ENCODE results near the gene LRMDA. TPM values are rescaled to one million over a fixed set of nuclear protein-coding genes. Genes with fewer than 3 reads are reported as not detected.

The LRMDA gene
- total RNA-seq, 4 donors from 2014 or later = 0.76 to 6.4 (median 1.3) TPM

GRCh38 chr10:75392744-75393143 lies 38.7 kb upstream of the LRMDA start:
- TF ChIP-seq CTCF (IDR thresholded peaks at IDR 0.05) (no peak), POLR2A (IDR thresholded peaks at IDR 0.05) (no peak)
- DNase-seq (ENCODE audit: low spot score in 2 of 2) = no peak
- no peak overlapping the region for H3K4me3 ChIP-seq (ENCODE audit: low read depth, poor library complexity, severe bottlenecking)
- intact Hi-C loops (cut with DNase I; ENCODE audit: low total_unique reads) = no loop called here

- no peak for DNase-seq (ENCODE audit: low spot score in 2 of 2)
- TF ChIP-seq POLR2A (IDR thresholded peaks at IDR 0.05) (no peak), CTCF (IDR thresholded peaks at IDR 0.05) (no peak)
- 91 to 92% methylated on average over 7 of the region's 7 CpGs for WGBS, 2 donors
These were observed 37.2 kb upstream of the LRMDA start for GRCh38 chr10:75394221-75394620.

GRCh38 chr10:75395066-75395931 lies 36.1 kb upstream of the LRMDA start:
- intact Hi-C loops (cut with DNase I; ENCODE audit: low total_unique reads) = loop anchor here (2.0 kb wide), 1 partner anchor 642 kb away; no protein-coding TSS in a partner anchor
- 22 to 25% methylated on average over 42 to 55 of the region's 64 CpGs for WGBS, 2 donors
- peak in 1 of 2 donors; percentile 88 for DNase-seq (ENCODE audit: low spot score in 2 of 2)
- H3K4me3 ChIP-seq (ENCODE audit: low read depth, poor library complexity, severe bottlenecking) = no peak overlapping the region
- TF ChIP-seq POLR2A (IDR thresholded peaks at IDR 0.05) = no peak
- TF ChIP-seq CTCF (IDR thresholded peaks at IDR 0.05) = peak in 1 of 3 donors; percentile 22

More at GRCh38 chr10:75394221-75394620, 37.2 kb upstream of the LRMDA start:
- intact Hi-C loops (cut with DNase I; ENCODE audit: low total_unique reads) = loop anchor here (2.0 kb wide), 1 partner anchor 643 kb away; no protein-coding TSS in a partner anchor
- H3K4me3 ChIP-seq (ENCODE audit: low read depth, poor library complexity, severe bottlenecking) = no peak overlapping the region

GRCh38 chr10:75395932-75396630 lies 35.3 kb upstream of the LRMDA start:
- WGBS, 2 donors = 58 to 59% methylated on average over 38 to 65 of the region's 65 CpGs
- TF ChIP-seq POLR2A (IDR thresholded peaks at IDR 0.05) (no peak), CTCF (IDR thresholded peaks at IDR 0.05) (no peak)
- H3K4me3 ChIP-seq (ENCODE audit: low read depth, poor library complexity, severe bottlenecking) = no peak overlapping the region
- intact Hi-C loops (cut with DNase I; ENCODE audit: low total_unique reads) = loop anchor here (2.0 kb wide), 1 partner anchor 641 kb away; no protein-coding TSS in a partner anchor
- no peak for DNase-seq (ENCODE audit: low spot score in 2 of 2)

GRCh38 chr10:75396631-75397495 lies 34.6 kb upstream of the LRMDA start:
- no peak for TF ChIP-seq CTCF (IDR thresholded peaks at IDR 0.05)
- no peak for TF ChIP-seq POLR2A (IDR thresholded peaks at IDR 0.05)
- DNase-seq (ENCODE audit: low spot score in 2 of 2) = no peak
- no peak overlapping the region for H3K4me3 ChIP-seq (ENCODE audit: low read depth, poor library complexity, severe bottlenecking)
- intact Hi-C loops (cut with DNase I; ENCODE audit: low total_unique reads) = no loop called here
- 32 to 56% methylated on average over 61 to 66 of the region's 71 CpGs for WGBS, 2 donors
